Right cardiac atrium (tissue), 5 donors: ENCODE data around the gene CELF1. TPM values are rescaled to one million over a fixed set of nuclear protein-coding genes. Genes with fewer than 3 reads are reported as not detected.

ENCODE experiments used
- ATAC-seq, 2 donors: fragments of 200-7000 bp; cut with Tn5 transposase; one replicate each; pipeline versions ENCODE4 v1.8.0 to v1.9.1; 2020; ENCODE audit warnings: moderate library complexity in 2 of 2, mild to moderate bottlenecking in 1 of 2
- DNase-seq, 3 donors: peaks; one replicate each; pipeline ENCODE4 v3.0.0-alpha.2; 2020
- H3K27ac ChIP-seq: one replicate; pipeline ENCODE4 v1.5.1; 2013; ENCODE audit warnings: mild to moderate bottlenecking, low read length, control low read depth, moderate library complexity
- H3K27me3 ChIP-seq: one replicate; pipeline ENCODE4 v1.6.1; 2013; ENCODE audit not compliant: control insufficient read depth, insufficient read depth
- H3K4me1 ChIP-seq: one replicate; pipeline ENCODE4 v1.6.1; 2013; ENCODE audit warnings: low read length; ENCODE audit not compliant: control insufficient read depth, insufficient read depth
- H3K4me3 ChIP-seq: one replicate; pipeline ENCODE4 v1.5.1; 2013; ENCODE audit warnings: low read length, control low read depth
- H3K9me3 ChIP-seq: one replicate; pipeline ENCODE4 v1.6.1; 2013; ENCODE audit warnings: low read length; ENCODE audit not compliant: control insufficient read depth
- WGBS: extraction: QIAGEN DNeasy Blood & Tissue Kit; methylation state at CpG from one replicate; pipeline ENCODE4 v1.1.7; 2013; 5-methylcytosine and 5-hydroxymethylcytosine counted together
- intact Hi-C, 4 donors: fragments of 100-400 bp; cut with DNase I; formaldehyde crosslinking; loops; one replicate each; pipeline versions ENCODE4 v1.11.0 to v1.14.0; 2022 to 2023
- polyA plus RNA-seq: library from polyadenylated mRNA; stranded (reverse); fragments of 200-250 nt; gene quantifications from one replicate; pipeline ENCODE4 v1.2.3, GENCODE V29; 2013
- total RNA-seq, 4 donors: library from RNA; stranded (reverse); fragmentation: NEBNext Ultra II Directional; extraction: Animal tissue kit (Norgen Biotek cat#: 25700); gene quantifications; one replicate each; pipeline ENCODE4 v1.2.1, GENCODE V29; 2021
- donor health status: healthy with polysubstance abuse.
- donor health status: DM: no; HTN: yes; CAD: no.
- donor health status: DM: no; HTN: no; CAD: no.
- donor health status: DM: no; HTN: yes; CAD: no; lungs with severe emphysema.
- donor health status: DM: yes; HTN: yes; CAD: no.

Gene CELF1
- total and polyA plus RNA-seq, 5 donors = 26.9 to 79.8 (median 70.7) TPM

GRCh38 chr11:47523490-47524225 is 29.3 kb downstream of the CELF1 start:
- H3K27ac ChIP-seq = peak overlapping the region; percentile 90
- WGBS = 1% methylated on average over 3 of the region's 3 CpGs
- no peak overlapping the region for H3K4me3 ChIP-seq
- H3K27me3 ChIP-seq = no peaks in the 10 kb centered on the region
- no peak for DNase-seq
- ATAC-seq = peak; percentile 83 to 91
- intact Hi-C loops = no loop called here
- H3K9me3 ChIP-seq = no peaks in the 10 kb centered on the region
- H3K4me1 ChIP-seq = peaks cover 15% of the 10 kb centered on the region

GRCh38 chr11:47518212-47518964 is 34.5 kb downstream of the CELF1 start:
- Histone ChIP-seq H3K9me3 (no peaks in the 10 kb centered on the region), H3K27me3 (no peaks in the 10 kb centered on the region), H3K27ac (no peak overlapping the region), H3K4me1 (peaks cover 19% of the 10 kb centered on the region), H3K4me3 (no peak overlapping the region)
- ATAC-seq = no peak
- WGBS = 55% methylated on average over 3 of the region's 3 CpGs
- intact Hi-C loops = no loop called here
- no peak for DNase-seq

GRCh38 chr11:47516984-47517853 is 35.7 kb downstream of the CELF1 start:
- Histone ChIP-seq H3K27ac (no peak overlapping the region), H3K4me3 (no peak overlapping the region), H3K27me3 (no peaks in the 10 kb centered on the region), H3K9me3 (no peaks in the 10 kb centered on the region), H3K4me1 (peaks cover 18% of the 10 kb centered on the region)
- DNase-seq = no peak
- intact Hi-C loops = no loop called here
- 88% methylated on average over 10 of the region's 10 CpGs for WGBS
- no peak for ATAC-seq

- Histone ChIP-seq H3K27ac (no peak overlapping the region), H3K4me3 (no peak overlapping the region), H3K4me1 (peaks cover 18% of the 10 kb centered on the region), H3K27me3 (no peaks in the 10 kb centered on the region), H3K9me3 (no peaks in the 10 kb centered on the region)
- intact Hi-C loops = no loop called here
- 72% methylated on average over 3 of the region's 3 CpGs for WGBS
- ATAC-seq (no peak), DNase-seq (no peak)
These were observed 36.8 kb downstream of the CELF1 start for GRCh38 chr11:47516155-47516554.

- H3K4me1 ChIP-seq = peaks cover 16% of the 10 kb centered on the region
- intact Hi-C loops = no loop called here
These were observed 37.9 kb downstream of the CELF1 start for GRCh38 chr11:47514825-47515647.

GRCh38 chr11:47512701-47513100 is 40.2 kb downstream of the CELF1 start:
- ATAC-seq (no peak), DNase-seq (no peak)
- 59% methylated on average over 2 of the region's 2 CpGs for WGBS
- Histone ChIP-seq H3K4me3 (no peak overlapping the region), H3K27me3 (no peaks in the 10 kb centered on the region), H3K4me1 (peaks cover 12% of the 10 kb centered on the region), H3K9me3 (no peaks in the 10 kb centered on the region), H3K27ac (no peak overlapping the region)
- intact Hi-C loops = no loop called here

More at GRCh38 chr11:47514825-47515647, 37.9 kb downstream of the CELF1 start:
- peak overlapping the region; percentile 29 for H3K27ac ChIP-seq
- DNase-seq (no peak), ATAC-seq (peak; percentile 71 to 84)
- no peaks in the 10 kb centered on the region for H3K9me3 ChIP-seq
- H3K4me3 ChIP-seq = no peak overlapping the region
- no peaks in the 10 kb centered on the region for H3K27me3 ChIP-seq
- 53% methylated on average over 5 of the region's 5 CpGs for WGBS

GRCh38 chr11:47511917-47512316 is 41.0 kb downstream of the CELF1 start:
- no peaks in the 10 kb centered on the region for H3K27me3 ChIP-seq
- no peak overlapping the region for H3K27ac ChIP-seq
- 84% methylated on average over 7 of the region's 7 CpGs for WGBS
- intact Hi-C loops = no loop called here
- peaks cover 12% of the 10 kb centered on the region for H3K4me1 ChIP-seq
- no peak for DNase-seq
- no peak overlapping the region for H3K4me3 ChIP-seq
- no peaks in the 10 kb centered on the region for H3K9me3 ChIP-seq
- no peak for ATAC-seq

- DNase-seq = no peak
- intact Hi-C loops = no loop called here
- peaks cover 6% of the 10 kb centered on the region for H3K4me1 ChIP-seq
- ATAC-seq = no peak
- no peak overlapping the region for H3K27ac ChIP-seq
- H3K9me3 ChIP-seq = no peaks in the 10 kb centered on the region
- 93% methylated on average over 7 of the region's 7 CpGs for WGBS
- H3K27me3 ChIP-seq = no peaks in the 10 kb centered on the region
- H3K4me3 ChIP-seq = no peak overlapping the region
These were observed 42.7 kb downstream of the CELF1 start for GRCh38 chr11:47510209-47510608.

GRCh38 chr11:47509077-47509536 is 43.8 kb downstream of the CELF1 start:
- intact Hi-C loops = no loop called here
- H3K9me3 ChIP-seq = no peaks in the 10 kb centered on the region
- DNase-seq = no peak
- 68% methylated on average over 4 of the region's 4 CpGs for WGBS
- peaks cover 2% of the 10 kb centered on the region for H3K4me1 ChIP-seq
- ATAC-seq = peak; percentile 22 to 27
- H3K27me3 ChIP-seq = no peaks in the 10 kb centered on the region
- no peak overlapping the region for H3K4me3 ChIP-seq
- H3K27ac ChIP-seq = no peak overlapping the region

- Histone ChIP-seq H3K4me1 (peaks cover 2% of the 10 kb centered on the region), H3K27ac (no peak overlapping the region), H3K27me3 (no peaks in the 10 kb centered on the region), H3K4me3 (no peak overlapping the region), H3K9me3 (no peaks in the 10 kb centered on the region)
- intact Hi-C loops = no loop called here
- DNase-seq = no peak
- ATAC-seq = no peak
- WGBS = 90% methylated on average over 8 of the region's 8 CpGs
These were observed 44.5 kb downstream of the CELF1 start for GRCh38 chr11:47508240-47508957.
